ENCODE measurements around the gene CES4A.

GRCh38 chr16:67054901-67055300, 66.5 kb downstream of the CES4A start:
- no peak for TF ChIP-seq CREB1 (IDR thresholded peaks at IDR 0.05)
- TF ChIP-seq CREB1 (CRISPR knock-in tag; IDR thresholded peaks at IDR 0.05), result no peak
- no peak for TF ChIP-seq CEBPB (IDR thresholded peaks at IDR 0.05; ENCODE audit: borderline replicate concordance, low read depth, low read length)
- TF ChIP-seq POLR2A (IDR thresholded peaks at IDR 0.05; ENCODE audit: insufficient read depth in 1 of 2, low read depth in 2 of 2, low read length in 2 of 2), result no peak
- TF ChIP-seq ZNF234 (CRISPR knock-in tag; conservative IDR thresholded peaks at IDR 0.05), result no peak
- no peak for TF ChIP-seq CBX1 (IDR thresholded peaks at IDR 0.05; ENCODE audit: low read depth)
- TF ChIP-seq AHR (CRISPR knock-in tag; IDR thresholded peaks at IDR 0.05), result no peak
- no peak for TF ChIP-seq ZNF20 (CRISPR knock-in tag; IDR thresholded peaks at IDR 0.05)
- TF ChIP-seq TAF1 (CRISPR knock-in tag; IDR thresholded peaks at IDR 0.05), result no peak
- TF ChIP-seq GPN1 (CRISPR knock-in tag; IDR thresholded peaks at IDR 0.05; ENCODE audit: borderline replicate concordance), result no peak
- no peak for TF ChIP-seq SETDB1 (CRISPR knock-in tag; IDR thresholded peaks at IDR 0.05; ENCODE audit: borderline replicate concordance)
- no peak for TF ChIP-seq POLR2AphosphoS5 (IDR thresholded peaks at IDR 0.05; ENCODE audit: low read depth, low read length)
- TF ChIP-seq CAMTA2 (CRISPR knock-in tag; IDR thresholded peaks at IDR 0.05; ENCODE audit: borderline replicate concordance), result no peak
